NCI-H187 treated with DMSO at 0.1 percent for 48 hours (cell line): Measurements from ENCODE around the gene GTF2F1.
"Not testable (repeated sequence)": the region's sequence is repeated elsewhere in the genome, so short reads cannot be mapped to it uniquely, and the experiment has no call there.

Experiments
- DNase-seq: peaks from one replicate; lab custom pipeline; 2025; lab: John Stamatoyannopoulos, UW

Gene GTF2F1

GRCh38 chr19:6393074-6393982 is at the start of gene GTF2F1:
Gene GTF2F1, minus strand, starts transcription at chr19:6393164. Its CDS starts 169 bp downstream, at chr19:6392995.
- peak; percentile 14 for DNase-seq

DNA sequence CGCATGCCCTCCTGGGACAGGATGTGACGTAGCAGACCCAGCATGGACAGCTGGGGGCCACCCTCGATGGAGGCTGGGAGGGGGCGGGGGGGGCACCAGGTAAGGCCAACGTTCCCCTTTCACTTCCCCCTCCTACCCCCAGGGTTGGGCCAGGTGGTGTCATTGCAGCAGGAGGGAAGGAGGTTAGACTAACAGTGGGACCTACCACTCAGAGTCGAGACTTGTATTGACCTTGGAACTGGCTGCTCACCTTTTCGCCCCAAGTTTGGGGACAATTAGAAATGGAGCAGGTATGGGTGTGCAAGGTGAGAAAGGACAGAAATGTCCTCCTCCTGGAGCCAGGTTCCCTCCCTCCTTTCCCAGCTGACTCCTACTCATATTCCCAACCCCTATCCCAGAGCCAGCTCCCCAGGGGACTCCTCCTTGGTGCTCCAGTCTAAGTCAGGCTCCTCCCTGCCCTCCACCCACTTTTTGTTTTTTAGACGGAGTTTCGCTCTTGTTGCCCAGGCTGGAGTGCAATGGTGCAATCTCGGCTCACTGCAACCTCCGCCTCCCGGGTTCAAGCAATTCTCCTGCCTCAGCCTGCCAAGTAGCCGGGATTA is 49.2 kb upstream of the GTF2F1 start:
- DNase-seq = no peak

DNA sequence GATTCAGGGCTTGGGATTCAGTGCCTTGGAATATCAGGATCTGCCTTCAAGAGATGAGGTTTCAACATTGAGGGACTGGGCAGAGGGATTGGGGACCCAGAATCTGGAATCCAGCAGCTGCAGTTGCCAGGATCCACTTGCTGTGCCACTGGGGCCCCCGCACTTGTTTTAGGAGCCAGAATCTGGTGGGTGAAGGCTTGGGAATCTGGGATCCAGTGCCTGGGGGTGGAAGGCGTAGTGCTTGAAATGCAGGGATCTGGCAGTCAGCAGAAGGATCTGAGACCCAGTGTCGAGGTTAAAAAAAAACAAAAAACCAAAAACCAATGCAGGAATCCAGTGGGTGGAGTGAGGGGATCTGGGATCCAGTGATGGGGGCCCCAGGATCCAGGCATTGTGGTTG is 47.9 kb upstream of the GTF2F1 start:
- no peak for DNase-seq

DNA sequence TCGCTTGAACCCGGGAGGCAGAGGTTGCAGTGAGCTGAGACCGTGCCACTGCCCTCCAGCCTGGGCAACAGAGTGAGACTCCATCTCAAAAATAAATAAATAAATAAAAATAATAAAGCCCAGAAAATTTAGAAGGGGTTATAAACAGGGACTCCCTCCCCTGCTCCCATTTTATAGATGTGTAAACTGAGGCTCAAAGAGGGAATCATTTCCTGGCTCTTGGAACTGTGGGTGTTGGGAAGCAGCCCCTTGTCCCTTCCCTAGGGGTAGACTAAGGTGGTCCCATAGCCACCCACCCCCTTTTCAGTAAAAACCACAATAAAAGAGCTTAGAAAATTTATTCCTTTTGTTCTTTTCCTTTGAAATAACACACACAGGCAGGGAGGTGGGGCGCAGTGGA is 46.8 kb upstream of the GTF2F1 start:
- DNase-seq = no peak

GRCh38 chr19:6433663-6434062 is 40.7 kb upstream of the GTF2F1 start, which contains the start of gene SLC25A41:
Gene SLC25A41, minus strand, starts transcription at chr19:6433763. Its CDS starts 70 bp downstream, at chr19:6433693.
- DNase-seq = no peak

DNA sequence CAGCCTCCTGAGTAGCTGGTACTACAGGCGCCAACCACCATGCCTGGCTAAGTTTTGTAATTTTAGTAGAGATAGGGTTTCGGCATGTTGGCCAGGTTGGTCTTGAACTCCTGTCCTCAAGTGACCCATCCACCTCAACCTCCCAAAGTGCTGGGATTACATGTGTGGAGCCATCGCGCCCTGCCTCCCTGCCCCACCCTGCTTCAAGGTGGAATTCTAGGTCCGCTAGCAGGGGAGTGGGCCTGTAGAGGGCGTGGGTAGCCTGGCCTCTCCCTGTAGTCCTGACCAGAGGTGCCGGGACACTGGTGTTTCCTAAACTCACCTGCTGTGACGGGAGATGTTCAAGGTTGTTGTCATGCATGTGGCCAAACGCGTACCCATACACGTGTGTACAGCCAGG is 40.2 kb upstream of the GTF2F1 start:
- DNase-seq = no peak

GRCh38 chr19:6431891-6432290 is 38.9 kb upstream of the GTF2F1 start:
- DNase-seq = no peak

DNA sequence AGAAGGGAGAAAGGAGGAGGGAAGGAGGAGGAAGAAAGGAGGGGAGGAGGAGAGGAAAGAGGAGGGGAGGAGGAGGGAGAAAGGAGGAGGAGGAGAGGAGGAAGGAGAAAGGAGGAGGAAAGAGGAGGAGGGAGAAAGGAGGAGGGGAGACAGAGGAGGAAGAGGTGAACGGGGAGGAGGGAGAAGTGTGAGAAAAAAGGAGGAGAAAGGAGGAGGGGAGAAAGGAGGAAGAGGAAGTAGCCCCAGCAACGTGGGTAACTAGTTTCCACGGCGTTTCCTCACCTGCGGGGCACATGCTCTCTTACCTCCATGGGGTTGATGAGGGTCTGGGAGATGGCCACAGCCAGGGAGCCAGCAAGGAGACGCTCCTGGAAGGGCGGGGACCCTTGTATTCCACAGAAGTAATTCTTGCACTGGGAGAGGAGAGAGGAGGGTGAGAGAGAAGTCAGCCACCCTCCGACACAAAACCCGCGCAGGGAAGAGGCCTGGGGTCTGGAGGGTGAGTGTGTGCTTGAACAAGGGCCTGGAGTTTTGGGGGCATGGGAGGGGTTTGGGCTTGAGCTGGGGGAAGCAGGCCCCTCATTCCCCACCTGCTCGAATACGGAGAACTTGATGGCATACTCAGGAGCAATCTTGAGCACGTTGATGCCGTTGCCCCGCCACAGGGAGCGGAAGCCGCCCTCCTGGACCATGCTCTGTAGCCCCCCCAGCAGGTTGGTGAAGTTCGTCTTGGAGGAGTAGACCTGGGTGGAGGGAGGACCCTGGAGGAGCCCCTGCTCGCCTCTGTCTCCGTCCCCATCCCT is 36.7 kb upstream of the GTF2F1 start:
- DNase-seq = no peak

DNA sequence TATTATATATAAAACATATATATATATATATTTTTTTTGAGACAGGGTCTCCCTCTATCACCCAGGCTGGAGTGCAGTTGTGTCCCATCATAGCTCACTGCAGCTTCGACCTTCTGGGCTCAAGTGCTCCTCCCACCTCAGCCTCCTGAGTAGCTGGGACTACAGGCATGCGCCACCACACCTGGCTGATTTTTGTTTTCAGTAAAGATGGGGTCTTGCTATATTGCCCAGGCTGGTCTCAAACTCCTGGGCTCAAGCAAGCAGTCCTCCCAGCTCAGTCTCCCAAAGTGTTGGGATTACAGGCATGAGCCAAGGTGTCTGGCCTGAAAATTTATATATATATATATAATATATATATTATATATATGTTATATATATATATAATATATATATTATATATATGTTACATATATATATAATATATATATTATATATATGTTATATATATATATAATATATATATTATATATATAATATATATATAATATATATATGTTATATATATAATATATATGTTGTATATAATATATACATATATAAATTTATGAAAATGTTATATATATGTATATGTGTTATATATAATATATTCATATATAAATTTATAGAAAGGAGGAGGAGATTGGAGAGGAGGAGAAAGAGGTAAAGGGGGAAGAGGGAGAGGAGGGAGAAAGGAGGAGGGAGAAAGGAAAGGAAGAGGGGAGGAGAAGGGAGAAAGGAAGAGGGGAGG is 35.9 kb upstream of the GTF2F1 start:
- not testable (repeated sequence) for DNase-seq

GRCh38 chr19:6427131-6427530 is 34.2 kb upstream of the GTF2F1 start:
- DNase-seq = no peak

GRCh38 chr19:6425732-6426620 is 33.0 kb upstream of the GTF2F1 start:
- no peak for DNase-seq

GRCh38 chr19:6424939-6425731 is 32.2 kb upstream of the GTF2F1 start:
- DNase-seq = peak; percentile 91

DNA sequence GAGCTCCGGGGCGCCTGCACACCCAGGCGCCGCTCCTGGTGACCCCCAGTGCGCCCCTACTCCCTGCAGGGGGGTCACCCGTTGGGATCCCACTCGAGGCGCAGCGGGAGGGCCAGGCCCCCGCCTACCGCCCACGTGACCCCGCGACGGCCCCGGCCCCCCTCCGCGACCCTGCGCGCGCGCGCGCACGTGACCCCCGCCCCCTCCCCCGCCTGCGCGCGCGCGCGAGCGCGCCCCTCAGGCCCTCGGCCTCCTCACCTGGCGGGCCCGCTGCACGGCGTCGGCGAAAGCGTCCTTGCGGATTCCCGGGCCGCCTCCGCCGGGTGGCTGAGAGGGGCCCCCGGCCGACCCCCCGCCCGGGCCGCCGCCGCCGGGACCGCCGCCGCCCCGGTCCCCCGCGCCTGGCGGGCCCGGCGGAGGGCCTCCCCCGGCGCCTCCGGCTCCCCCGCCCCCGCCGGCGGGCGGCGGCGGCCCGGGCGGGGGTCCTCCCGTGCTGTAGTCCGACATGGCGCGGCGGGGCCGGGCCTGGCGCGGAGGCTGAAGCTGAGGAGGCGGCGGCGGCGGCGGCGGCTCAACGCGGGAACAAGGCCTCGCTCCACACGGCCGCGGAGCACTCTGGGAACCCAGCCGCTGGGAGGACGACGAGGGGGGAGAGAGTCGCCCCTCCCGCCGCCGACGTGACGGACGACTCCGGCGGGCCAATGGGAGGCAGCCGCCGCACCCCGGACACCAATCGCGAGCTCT is 31.4 kb upstream of the GTF2F1 start, which contains the start of gene KHSRP:
Gene KHSRP, minus strand, starts transcription at position 617 of the 744 bp plus-strand sequence. Its CDS starts 110 bp downstream, at position 507.
- DNase-seq = no peak

- no peak for DNase-seq
Observed at GRCh38 chr19:6423499-6424194, 30.7 kb upstream of the GTF2F1 start.

- no peak for DNase-seq
Observed at GRCh38 chr19:6421075-6422014, 28.4 kb upstream of the GTF2F1 start.

DNA sequence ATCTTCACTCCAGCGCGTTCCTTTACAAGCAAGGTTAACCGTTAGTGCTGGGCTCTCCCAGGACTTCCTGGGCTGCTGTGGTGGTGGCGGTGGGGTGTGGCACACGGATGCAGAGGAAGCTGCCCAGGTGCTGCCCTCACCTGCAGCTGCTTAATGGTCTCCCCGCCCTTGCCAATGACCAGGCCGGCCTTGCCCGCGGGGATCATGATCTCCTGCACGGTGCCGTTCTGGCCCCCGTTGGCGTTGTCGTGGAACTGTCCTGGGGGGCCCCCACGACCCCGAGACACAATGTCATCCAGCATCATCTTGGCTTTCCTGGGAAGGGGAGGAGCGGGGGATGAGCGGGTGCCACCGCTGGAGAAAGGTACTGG is 25.6 kb upstream of the GTF2F1 start:
- no peak for DNase-seq
